H1 (cell line): ENCODE measurements around the gene SLCO4A1. TPM values are rescaled to one million over a fixed set of nuclear protein-coding genes. Genes with fewer than 3 reads are reported as not detected.

Source experiments
- CTCF ChIA-PET: fragments of 300-600 bp; sonication (Branson Sonifier 250); formaldehyde crosslinking; loops from one replicate; lab custom pipeline; 2021; ENCODE audit not compliant: partially characterized antibody; lab: Charles Lee
- POLR2A ChIA-PET: fragments of 300-600 bp; sonication (Branson Sonifier 250); formaldehyde crosslinking; loops from one replicate; lab custom pipeline; 2021; ENCODE audit warnings: inconsistent platforms; ENCODE audit not compliant: partially characterized antibody; lab: Charles Lee
- DNase-seq, 2 experiments: peaks; one replicate each; pipeline versions ENCODE4 v3.0.0 to v3.0.0-alpha.2; 2010 to 2022; ENCODE audit warnings: low spot score in 2 of 2, low read depth in 1 of 2, mixed read lengths in 1 of 2
- FAIRE-seq: peaks from 2 replicates; lab custom pipeline; 2011; peaks lifted over from hg19 to GRCh38; lab: Jason Lieb, UNC
- H2AFZ ChIP-seq: 2 replicates; pipeline ENCODE4 v1.8.1; 2012; ENCODE audit warnings: low read length, inconsistent platforms
- H2AK5ac ChIP-seq: 2 replicates; pipeline ENCODE4 v1.6.1; 2013; ENCODE audit warnings: low read depth, low read length
- H2BK120ac ChIP-seq: replicated peaks from 2 replicates; pipeline ENCODE3; 2013; ENCODE audit warnings: low read depth, low read length, inconsistent platforms
- H2BK12ac ChIP-seq: 2 replicates; pipeline ENCODE4 v1.6.1; 2013; ENCODE audit warnings: low read depth, low read length
- H2BK15ac ChIP-seq: 2 replicates; pipeline ENCODE4 v1.6.1; 2013; ENCODE audit warnings: low read length
- H2BK20ac ChIP-seq: 2 replicates; pipeline ENCODE4 v1.6.1; 2013; ENCODE audit warnings: low read length
- H2BK5ac ChIP-seq: 2 replicates; pipeline ENCODE4 v1.6.1; 2013; ENCODE audit warnings: low read depth, low read length
- H3K14ac ChIP-seq: 2 replicates; pipeline ENCODE4 v1.6.1; 2013; ENCODE audit warnings: inconsistent platforms; ENCODE audit not compliant: insufficient read length
- H3K18ac ChIP-seq: 2 replicates; pipeline ENCODE4 v1.6.1; 2013; ENCODE audit warnings: low read length; ENCODE audit errors: extremely low read depth
- H3K23ac ChIP-seq: 2 replicates; pipeline ENCODE4 v1.6.1; 2013; ENCODE audit warnings: inconsistent platforms; ENCODE audit not compliant: insufficient read length
- H3K23me2 ChIP-seq: 2 replicates; pipeline ENCODE4 v1.6.1; 2013; ENCODE audit warnings: low read depth, low read length
- H3K27ac ChIP-seq: 2 replicates; pipeline ENCODE4 v1.6.1; 2011; ENCODE audit warnings: low read depth, low read length, inconsistent platforms
- H3K27me3 ChIP-seq, 4 experiments: replicated peaks in 1 of 4; 1 replicate in 1 of 4; 2 replicates in 3 of 4; pipeline versions ENCODE4 v1.6.1 to v1.8.1; 2011 to 2013; ENCODE audit warnings: low read length in 3 of 4, mild to moderate bottlenecking in 3 of 4, inconsistent platforms in 2 of 4, mixed read lengths in 2 of 4, moderate library complexity in 1 of 4; ENCODE audit not compliant: control insufficient read depth in 3 of 4, insufficient read depth in 3 of 4; ENCODE audit errors: extremely low read depth in 1 of 4
- H3K36me3 ChIP-seq, 4 experiments: 2 replicates each; pipeline versions ENCODE4 v1.6.1 to v1.8.1; 2011 to 2013; ENCODE audit warnings: mild to moderate bottlenecking in 4 of 4, low read length in 3 of 4, moderate library complexity in 2 of 4, control low read depth in 1 of 4, inconsistent platforms in 1 of 4; ENCODE audit not compliant: insufficient read depth in 4 of 4, control insufficient read depth in 2 of 4
- H3K4ac ChIP-seq: replicated peaks from 2 replicates; pipeline ENCODE3; 2013; ENCODE audit warnings: low read length, low read depth, mixed read lengths, inconsistent platforms; ENCODE audit not compliant: insufficient read length
- H3K4me1 ChIP-seq, 4 experiments: replicated peaks in 1 of 4; 1 replicate in 1 of 4; 2 replicates in 3 of 4; pipeline versions ENCODE4 v1.6.1 to v1.8.1; 2011 to 2013; ENCODE audit warnings: low read length in 3 of 4, inconsistent platforms in 2 of 4, mixed read lengths in 1 of 4; ENCODE audit not compliant: insufficient read depth in 4 of 4, control insufficient read depth in 3 of 4
- H3K4me2 ChIP-seq, 2 experiments: 2 replicates each; pipeline versions ENCODE4 v1.6.1 to v1.8.1; 2011 to 2013; ENCODE audit warnings: low read depth in 2 of 2, low read length in 2 of 2, control low read depth in 1 of 2, inconsistent platforms in 1 of 2, mild to moderate bottlenecking in 1 of 2; ENCODE audit not compliant: insufficient read depth in 1 of 2
- H3K4me3 ChIP-seq, 4 experiments: fragments of 200-600, 300-600 bp in 1 of 4; sonication (generic), shearing (Covaris generic), sonication (Bioruptor Twin) in 1 of 4; 2 replicates each; pipeline versions ENCODE4 v1.5.1 to v1.8.1; 2011 to 2016; ENCODE audit warnings: low read length in 4 of 4, low read depth in 3 of 4, control low read depth in 2 of 4, inconsistent platforms in 2 of 4, mild to moderate bottlenecking in 2 of 4, mixed read lengths in 1 of 4, moderate library complexity in 1 of 4; ENCODE audit not compliant: insufficient read depth in 2 of 4; ENCODE audit errors: extremely low read depth in 1 of 4
- H3K56ac ChIP-seq: replicated peaks from 2 replicates; pipeline ENCODE3; 2013; ENCODE audit warnings: low read depth, mild to moderate bottlenecking, mixed read lengths, low read length, inconsistent platforms; ENCODE audit not compliant: insufficient read length
- H3K79me1 ChIP-seq: 2 replicates; pipeline ENCODE4 v1.6.1; 2013; ENCODE audit warnings: low read depth, low read length, control low read depth
- H3K79me2 ChIP-seq, 2 experiments: 2 replicates each; pipeline versions ENCODE4 v1.6.1 to v1.8.1; 2012 to 2013; ENCODE audit warnings: low read length in 2 of 2, mild to moderate bottlenecking in 2 of 2, inconsistent platforms in 1 of 2; ENCODE audit not compliant: insufficient read depth in 2 of 2, control insufficient read depth in 1 of 2
- H3K9ac ChIP-seq, 4 experiments: replicated peaks in 1 of 4; 1 replicate in 1 of 4; 2 replicates in 3 of 4; pipeline versions ENCODE4 v1.6.1 to v1.8.1; 2011 to 2013; ENCODE audit warnings: low read depth in 3 of 4, low read length in 3 of 4, control low read depth in 2 of 4, mild to moderate bottlenecking in 2 of 4, moderate library complexity in 2 of 4, inconsistent platforms in 1 of 4; ENCODE audit errors: extremely low read depth in 1 of 4
- H3K9me3 ChIP-seq, 2 experiments: 2 replicates each; pipeline versions ENCODE4 v1.6.1 to v1.8.1; 2012 to 2013; ENCODE audit warnings: mild to moderate bottlenecking in 2 of 2, moderate library complexity in 2 of 2, control low read depth in 1 of 2, inconsistent platforms in 1 of 2, low read depth in 1 of 2, low read length in 1 of 2, mixed read lengths in 1 of 2; ENCODE audit not compliant: insufficient read depth in 2 of 2
- H4K20me1 ChIP-seq, 2 experiments: replicated peaks in 1 of 2; 2 replicates each; pipeline versions ENCODE3 to v1.8.1; 2011 to 2013; ENCODE audit warnings: inconsistent platforms in 2 of 2, low read length in 2 of 2, mild to moderate bottlenecking in 1 of 2; ENCODE audit not compliant: insufficient read depth in 2 of 2, control insufficient read depth in 1 of 2
- H4K5ac ChIP-seq: 2 replicates; pipeline ENCODE4 v1.6.1; 2013; ENCODE audit warnings: low read length, low read depth, mixed read lengths, inconsistent platforms; ENCODE audit not compliant: insufficient read length
- H4K8ac ChIP-seq: 2 replicates; pipeline ENCODE4 v1.8.0; 2013; ENCODE audit warnings: mild to moderate bottlenecking, moderate library complexity, low read length, inconsistent platforms; ENCODE audit not compliant: insufficient read depth; ENCODE audit errors: extremely low read depth
- H4K91ac ChIP-seq: replicated peaks from 2 replicates; pipeline ENCODE3; 2013; ENCODE audit warnings: low read length, mixed read lengths, inconsistent platforms; ENCODE audit not compliant: insufficient read length
- ASH2L ChIP-seq: fragments of 200-600, 300-600 bp; sonication (generic); IDR thresholded peaks from one replicate; pipeline ENCODE4 v1.7.1; 2017; ENCODE audit warnings: low read length
- CBX8 ChIP-seq: fragments of 300-800, 300-1000 bp; sonication (generic); IDR thresholded peaks from 2 replicates; pipeline ENCODE4 v1.7.1; 2016; ENCODE audit warnings: low read depth, low read length, borderline replicate concordance
- GTF2F1 ChIP-seq: IDR thresholded peaks from 2 replicates; pipeline ENCODE4 v1.6.1; 2012; ENCODE audit warnings: low read depth, low read length, improper control_type of control experiment, borderline replicate concordance
- MAX ChIP-seq: IDR thresholded peaks from 2 replicates; pipeline ENCODE4 v1.6.1; 2012; ENCODE audit warnings: inconsistent platforms
- NRF1 ChIP-seq: IDR thresholded peaks from 2 replicates; pipeline ENCODE4 v1.6.1; 2011; ENCODE audit warnings: mild to moderate bottlenecking, low read depth, low read length, improper control_type of control experiment
- POLR2AphosphoS5 ChIP-seq: IDR thresholded peaks from 2 replicates; pipeline ENCODE4 v1.6.1; 2011; ENCODE audit warnings: low read depth, low read length
- POU5F1 ChIP-seq: IDR thresholded peaks from 2 replicates; pipeline ENCODE4 v1.6.1; 2011; ENCODE audit warnings: low read depth, mild to moderate bottlenecking, low read length, moderate library complexity
- RFX5 ChIP-seq: IDR thresholded peaks from 2 replicates; pipeline ENCODE4 v1.6.1; 2011; ENCODE audit warnings: low read depth, low read length, improper control_type of control experiment, borderline replicate concordance
- RNF2 ChIP-seq: fragments of 200-900, 300-1000 bp; sonication (generic); IDR thresholded peaks from 2 replicates; pipeline ENCODE4 v1.7.1; 2016; ENCODE audit warnings: borderline replicate concordance, low read depth, mild to moderate bottlenecking, antibody characterized with exemption, low read length; ENCODE audit not compliant: poor library complexity, severe bottlenecking; ENCODE audit errors: missing control alignments
- SP4 ChIP-seq: IDR thresholded peaks from 2 replicates; pipeline ENCODE4 v1.6.1; 2012; ENCODE audit warnings: low read length, inconsistent platforms
- TCF12 ChIP-seq: IDR thresholded peaks from 2 replicates; pipeline ENCODE4 v1.6.1; 2011; ENCODE audit warnings: low read depth, mild to moderate bottlenecking, low read length
- TEAD4 ChIP-seq: IDR thresholded peaks from 2 replicates; pipeline ENCODE4 v1.6.1; 2012; ENCODE audit warnings: low read depth, low read length, inconsistent platforms, mixed read lengths
- YY1 ChIP-seq: IDR thresholded peaks from 2 replicates; pipeline ENCODE4 v1.6.1; 2011; ENCODE audit warnings: low read depth, mild to moderate bottlenecking, low read length
- WGBS, 2 experiments: shearing (Covaris generic) in 1 of 2; methylation state at CpG; one replicate each; pipeline versions ENCODE4 v1.1.6 to v1.1.7; 2013 to 2015; ENCODE audit warnings: low lambda C conversion rate in 2 of 2, mixed read lengths in 2 of 2, inconsistent platforms in 1 of 2, low coverage in 1 of 2, missing lambda C conversion rate in 1 of 2; ENCODE audit not compliant: insufficient replicate concordance in 2 of 2, insufficient coverage in 1 of 2, insufficient read length in 1 of 2; ENCODE audit errors: extremely low coverage in 1 of 2, missing lambda C conversion rate in 1 of 2; 5-methylcytosine and 5-hydroxymethylcytosine counted together
- polyA plus RNA-seq, 7 experiments: library from polyadenylated mRNA; depleted of rRNA in 3 of 7; stranded (reverse) in 5 of 7; unstranded in 2 of 7; fragments of >200 nt in 5 of 7; fragments of 200-250 nt in 2 of 7; gene quantifications; 1 replicate in 5 of 7; 2 replicates in 1 of 7; 4 replicates in 1 of 7; pipeline versions ENCODE4 v1.2.1 to v1.2.3, GENCODE V29; 2011 to 2013; ENCODE audit warnings: missing spikeins in 2 of 7, mixed read lengths in 2 of 7
- total RNA-seq: library from RNA; stranded (reverse); fragmentation: NEBNext Ultra II Directional; extraction: Animal tissue kit (Norgen Biotek cat#: 25700); gene quantifications from 2 replicates; pipeline ENCODE4 v1.2.1, GENCODE V29; 2021

The SLCO4A1 gene
- total and polyA plus RNA-seq, 2 of the 8 experiments (the other 6 are each of a cell fraction or from before 2014, with no cell fraction given), result 10.5 to 18.5 TPM

- Histone ChIP-seq H3K79me1 (no peaks in the 10 kb centered on the region), H3K23me2 (no peaks in the 10 kb centered on the region), H3K9ac (no peak overlapping the region), H4K5ac (peak overlapping the region; percentile 20), H2AFZ (no peak overlapping the region), H2BK120ac (peak overlapping the region; percentile 65), H2AK5ac (no peak overlapping the region), H2BK5ac (peak overlapping the region; percentile 85; the same call in 1 of the 2 replicates), H3K79me2 (no peaks in the 10 kb centered on the region), H3K36me3 (no peaks in the 10 kb centered on the region), H4K91ac (peak overlapping the region; percentile 97), H3K27ac (no peak overlapping the region), H3K4me2 (no peak overlapping the region), H3K4ac (peak overlapping the region; percentile 87), H3K14ac (no peak overlapping the region), H4K20me1 (no peaks in the 10 kb centered on the region), H3K4me3 (no peak overlapping the region), H3K4me1 (peaks cover 6 to 26% (median 16%) of the 10 kb centered on the region in 4 experiments), H4K8ac (peak overlapping the region; percentile 70), H3K9me3 (no peaks in the 10 kb centered on the region; a peak in 1 of 4 replicates), H3K23ac (no peak overlapping the region), H3K18ac (peak overlapping the region; percentile 78), H2BK12ac (peak overlapping the region; percentile 60), H2BK20ac (no peak overlapping the region), H3K56ac (no peak overlapping the region), H2BK15ac (0 out of 2 replicates have a peak overlapping the region, but pooled peaks have one; percentile 92), H3K27me3 (no peaks in the 10 kb centered on the region; a peak in 1 of 7 replicates)
- DNase-seq (no peak), FAIRE-seq (no peak)
- WGBS, 2 experiments, result 47% methylated on average over 30 of the region's 31 CpGs; no CpG with 5 or more reads in 1 of the 2 experiments
- ChIA-PET CTCF (interaction anchor here (1.0 to 2.5 kb wide), 7 partner anchors 10 to 206 kb away, joined by 3 to 23 read pairs (median 3); no protein-coding TSS in a partner anchor), POLR2A (no interaction called here)
- TF ChIP-seq NRF1 (no peak), RFX5 (no peak), TCF12 (no peak), MAX (peak; percentile 83), TEAD4 (peak; percentile 82; the same call in 1 of the 2 replicates), CBX8 (no peak), POU5F1 (no peak), ASH2L (no peak), POLR2AphosphoS5 (no peak), SP4 (no peak), GTF2F1 (no peak), RNF2 (no peak), YY1 (peak; percentile 63; the same call in 1 of the 2 replicates)
Observed at GRCh38 chr20:62606551-62607201, 35.6 kb upstream of the SLCO4A1 start.
